Keratinocyte (primary cell): ENCODE results near the gene TBC1D3H.
"Not testable (repeated sequence)": the region's sequence is repeated elsewhere in the genome, so short reads cannot be mapped to it uniquely, and the experiment has no call there.

Source experiments
- CTCF ChIP-seq, 3 experiments: IDR thresholded peaks in 1 of 3; conservative IDR thresholded peaks in 1 of 3; optimal IDR thresholded peaks in 1 of 3; 2 replicates in 2 of 3; 3 replicates in 1 of 3; pipeline versions ENCODE3 to v1.5.1; 2011; ENCODE audit warnings: low read length in 3 of 3, mild to moderate bottlenecking in 3 of 3, moderate library complexity in 2 of 3, control low read depth in 1 of 3, inconsistent platforms in 1 of 3; ENCODE audit not compliant: insufficient read depth in 2 of 3; ENCODE audit errors: extremely low read depth in 1 of 3
- EZH2 ChIP-seq: IDR thresholded peaks from one replicate; pipeline ENCODE4 v1.6.1; 2012; ENCODE audit warnings: inconsistent platforms, mild to moderate bottlenecking, low read length, moderate library complexity

DNA sequence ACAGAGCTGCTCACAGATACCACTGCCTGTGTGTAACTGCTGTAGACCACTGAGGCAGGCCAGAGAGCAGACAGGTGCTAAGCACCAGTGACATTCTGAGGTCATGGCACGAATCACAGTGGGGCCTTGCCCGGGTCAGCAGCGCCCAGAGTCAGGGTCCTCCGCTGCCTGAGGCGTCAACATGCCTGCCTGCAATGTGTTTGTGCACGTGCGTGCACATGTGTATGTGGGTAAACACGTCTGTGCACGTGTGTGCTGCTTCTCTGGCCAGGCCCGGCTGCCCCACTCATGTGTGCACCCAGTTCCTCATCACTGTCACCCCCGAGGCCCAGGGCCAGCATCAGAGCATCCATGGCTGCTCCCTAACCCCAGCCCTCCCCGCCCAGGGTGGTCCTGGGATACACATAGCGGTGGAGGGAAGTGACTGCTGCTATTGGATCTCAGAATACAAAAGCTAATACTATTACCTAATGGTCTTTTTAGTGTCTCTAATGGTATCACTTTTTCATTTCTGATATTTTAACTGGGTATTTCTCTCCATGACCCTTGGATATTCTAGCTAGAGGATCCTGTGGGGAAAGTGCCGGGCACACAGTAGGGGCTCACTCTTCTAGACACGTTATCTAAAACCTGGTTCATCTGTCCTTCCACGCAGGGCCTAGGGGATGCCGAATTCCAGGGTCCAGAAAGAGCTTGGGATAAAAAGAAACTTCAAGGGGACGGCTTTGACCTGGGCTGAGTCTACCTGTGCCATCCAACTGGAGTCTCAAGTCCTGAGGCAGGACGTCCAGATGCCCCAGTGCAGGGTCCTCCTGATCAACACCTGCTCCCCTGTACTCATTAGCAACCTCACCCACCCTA lies at the start of gene TBC1D3H:
- TF ChIP-seq CTCF (optimal IDR thresholded peaks at IDR 0.05 in 1 of 3, IDR thresholded peaks at IDR 0.05 in 1 of 3, conservative IDR thresholded peaks at IDR 0.05 in 1 of 3; ENCODE audit: extremely low read depth in 1 of 3, insufficient read depth in 2 of 3, low read length in 3 of 3); EZH2: not testable (repeated sequence)
